Measurements from ENCODE around the gene CREB3. TPM values are rescaled to one million over a fixed set of nuclear protein-coding genes. Genes with fewer than 3 reads are reported as not detected.

CREB3 gene
- total RNA-seq, 1 experiment from 2014 or later, result 54.1 TPM

GRCh38 chr9:35769763-35770162 is 37.3 kb downstream of the CREB3 start:
- Mint-ChIP-seq H3K27me3 (ENCODE audit: insufficient read depth, unreplicated experiment) (no peaks in the 10 kb centered on the region), H3K36me3 (ENCODE audit: insufficient read depth, unreplicated experiment) (no peaks in the 10 kb centered on the region), H3K9me3 (ENCODE audit: unreplicated experiment) (no peaks in the 10 kb centered on the region), H3K4me3 (ENCODE audit: unreplicated experiment) (no peak overlapping the region), H3K4me1 (ENCODE audit: low read depth, unreplicated experiment) (no peaks in the 10 kb centered on the region), H3K27ac (ENCODE audit: unreplicated experiment) (no peak overlapping the region)
- H3K36me3 ChIP-seq (ENCODE audit: control insufficient read depth, insufficient read depth, low read length), result no peaks in the 10 kb centered on the region
- no peak for DNase-seq
- TF ChIP-seq CTCF (IDR thresholded peaks at IDR 0.05; ENCODE audit: insufficient read depth in 1 of 2, low read depth in 1 of 2, low read length in 1 of 2, severe bottlenecking in 1 of 2, unreplicated experiment in 1 of 2), result no peak
- no TSS peak for BruUV-seq (replicated peaks)
- no peak overlapping the region for H3K4me3 ChIP-seq (ENCODE audit: low read depth, low read length)
- ChIA-PET POLR2A (no interaction called here), CTCF (no interaction called here)
- no peaks in the 10 kb centered on the region for H3K9me3 ChIP-seq
- peaks cover 16% of the 10 kb centered on the region for H3K4me1 ChIP-seq
- intact Hi-C loops (cut with micrococcal nuclease; ENCODE audit: unreplicated experiment), result no loop called here
- no peaks in the 10 kb centered on the region for H3K27me3 ChIP-seq (replicated peaks; ENCODE audit: control insufficient read depth, insufficient read depth, low read length)

- Mint-ChIP-seq H3K9me3 (ENCODE audit: unreplicated experiment) (no peaks in the 10 kb centered on the region), H3K36me3 (ENCODE audit: insufficient read depth, unreplicated experiment) (no peaks in the 10 kb centered on the region), H3K27ac (ENCODE audit: unreplicated experiment) (no peak overlapping the region), H3K4me3 (ENCODE audit: unreplicated experiment) (no peak overlapping the region), H3K27me3 (ENCODE audit: insufficient read depth, unreplicated experiment) (no peaks in the 10 kb centered on the region), H3K4me1 (ENCODE audit: low read depth, unreplicated experiment) (no peaks in the 10 kb centered on the region)
- intact Hi-C loops (cut with micrococcal nuclease; ENCODE audit: unreplicated experiment), result no loop called here
- ChIA-PET POLR2A (no interaction called here), CTCF (interaction anchor here (1.3 to 2.1 kb wide), 3 partner anchors 19 to 111 kb away, joined by 3 to 9 read pairs (median 4); no protein-coding TSS in a partner anchor)
- H3K36me3 ChIP-seq (ENCODE audit: control insufficient read depth, insufficient read depth, low read length), result no peaks in the 10 kb centered on the region
- H3K4me1 ChIP-seq, result peaks cover 16% of the 10 kb centered on the region
- no peak overlapping the region for H3K4me3 ChIP-seq (ENCODE audit: low read depth, low read length)
- BruUV-seq (replicated peaks), result no TSS peak
- DNase-seq, result no peak
- TF ChIP-seq CTCF (IDR thresholded peaks at IDR 0.05; ENCODE audit: insufficient read depth in 1 of 2, low read depth in 1 of 2, low read length in 1 of 2, severe bottlenecking in 1 of 2, unreplicated experiment in 1 of 2), result no peak
- H3K27me3 ChIP-seq (replicated peaks; ENCODE audit: control insufficient read depth, insufficient read depth, low read length), result no peaks in the 10 kb centered on the region
- no peaks in the 10 kb centered on the region for H3K9me3 ChIP-seq
Observed at GRCh38 chr9:35771075-35771433, 38.6 kb downstream of the CREB3 start.

GRCh38 chr9:35771534-35771933 is 39.1 kb downstream of the CREB3 start:
- intact Hi-C loops (cut with micrococcal nuclease; ENCODE audit: unreplicated experiment), result no loop called here
- H3K27ac Mint-ChIP-seq (ENCODE audit: unreplicated experiment), result no peak overlapping the region
- H3K4me1 ChIP-seq, result peaks cover 16% of the 10 kb centered on the region
- H3K4me1 Mint-ChIP-seq (ENCODE audit: low read depth, unreplicated experiment), result no peaks in the 10 kb centered on the region
- no peaks in the 10 kb centered on the region for H3K36me3 Mint-ChIP-seq (ENCODE audit: insufficient read depth, unreplicated experiment)
- DNase-seq, result no peak
- H3K9me3 Mint-ChIP-seq (ENCODE audit: unreplicated experiment), result no peaks in the 10 kb centered on the region
- POLR2A ChIA-PET, result interaction anchor here (1.2 kb wide), 1 partner anchor 25 kb away, joined by 3 read pairs; no protein-coding TSS in a partner anchor
- no peak for TF ChIP-seq CTCF (IDR thresholded peaks at IDR 0.05; ENCODE audit: insufficient read depth in 1 of 2, low read depth in 1 of 2, low read length in 1 of 2, severe bottlenecking in 1 of 2, unreplicated experiment in 1 of 2)
- no peaks in the 10 kb centered on the region for H3K9me3 ChIP-seq
- H3K4me3 Mint-ChIP-seq (ENCODE audit: unreplicated experiment), result no peak overlapping the region
- no peaks in the 10 kb centered on the region for H3K36me3 ChIP-seq (ENCODE audit: control insufficient read depth, insufficient read depth, low read length)
- H3K4me3 ChIP-seq (ENCODE audit: low read depth, low read length), result no peak overlapping the region
- H3K27me3 ChIP-seq (replicated peaks; ENCODE audit: control insufficient read depth, insufficient read depth, low read length), result no peaks in the 10 kb centered on the region
- CTCF ChIA-PET, result interaction anchor here (0.5 to 2.1 kb wide), 5 partner anchors 11 to 111 kb away, joined by 3 to 9 read pairs (median 4); no protein-coding TSS in a partner anchor
- H3K27me3 Mint-ChIP-seq (ENCODE audit: insufficient read depth, unreplicated experiment), result no peaks in the 10 kb centered on the region
- no TSS peak for BruUV-seq (replicated peaks)
